Chondrocyte (in vitro differentiated cells): ENCODE results near the gene CAMK2D. TPM values are rescaled to one million over a fixed set of nuclear protein-coding genes. Genes with fewer than 3 reads are reported as not detected.

Experiments used
- DNase-seq: peaks from one replicate; pipeline ENCODE4 v3.0.0; 2021; ENCODE audit warnings: mixed read lengths, low spot score
- H3K27ac Mint-ChIP-seq: one replicate; pipeline ENCODE4 v1.8.0; 2021; ENCODE audit warnings: mild to moderate bottlenecking, moderate library complexity, mixed read lengths; ENCODE audit not compliant: unreplicated experiment
- H3K27me3 Mint-ChIP-seq: 2 replicates; pipeline ENCODE4 v1.8.0; 2021; ENCODE audit warnings: low read depth, mixed read lengths
- H3K36me3 Mint-ChIP-seq: 2 replicates; pipeline ENCODE4 v1.8.0; 2021; ENCODE audit warnings: low read depth, mixed read lengths
- H3K4me1 Mint-ChIP-seq: 2 replicates; pipeline ENCODE4 v1.8.0; 2021; ENCODE audit warnings: low read depth, mild to moderate bottlenecking, mixed read lengths
- H3K4me3 Mint-ChIP-seq: one replicate; pipeline ENCODE4 v1.8.0; 2021; ENCODE audit warnings: mild to moderate bottlenecking, moderate library complexity, mixed read lengths; ENCODE audit not compliant: unreplicated experiment
- H3K9me3 Mint-ChIP-seq: 2 replicates; pipeline ENCODE4 v1.8.0; 2021; ENCODE audit warnings: low read depth, mixed read lengths
- CTCF ChIP-seq: fragments of 200-600 bp; sonication (generic); IDR thresholded peaks from 2 replicates; pipeline ENCODE4 v1.5.0; 2021; ENCODE audit warnings: antibody characterized with exemption, mild to moderate bottlenecking, moderate library complexity
- total RNA-seq: library from RNA; stranded (reverse); gene quantifications from 3 replicates; pipeline ENCODE4 v1.2.1, GENCODE V29; 2021

CAMK2D gene
- total RNA-seq, 1 donor from 2014 or later = 73.7 TPM

GRCh38 chr4:113480109-113480508 is 281.4 kb downstream of the CAMK2D start:
- TF ChIP-seq CTCF = no peak
- Mint-ChIP-seq H3K27me3 (no peaks in the 10 kb centered on the region), H3K9me3 (peaks cover 9% of the 10 kb centered on the region), H3K27ac (no peak overlapping the region), H3K4me3 (no peak overlapping the region), H3K36me3 (peaks cover 20% of the 10 kb centered on the region), H3K4me1 (peaks cover 12% of the 10 kb centered on the region)
- DNase-seq = no peak

- H3K27ac Mint-ChIP-seq = no peak overlapping the region
- peaks cover 21% of the 10 kb centered on the region for H3K36me3 Mint-ChIP-seq
- TF ChIP-seq CTCF = no peak
- peaks cover 9% of the 10 kb centered on the region for H3K9me3 Mint-ChIP-seq
- DNase-seq = no peak
- no peaks in the 10 kb centered on the region for H3K27me3 Mint-ChIP-seq
- H3K4me1 Mint-ChIP-seq = peaks cover 25% of the 10 kb centered on the region
- H3K4me3 Mint-ChIP-seq = no peak overlapping the region
These were observed 283.5 kb downstream of the CAMK2D start for GRCh38 chr4:113478032-113478431.

- no peak for DNase-seq
- H3K36me3 Mint-ChIP-seq = peaks cover 18% of the 10 kb centered on the region
- no peak overlapping the region for H3K27ac Mint-ChIP-seq
- H3K27me3 Mint-ChIP-seq = no peaks in the 10 kb centered on the region
- no peak for TF ChIP-seq CTCF
- peaks cover 9% of the 10 kb centered on the region for H3K9me3 Mint-ChIP-seq
- H3K4me1 Mint-ChIP-seq = peaks cover 25% of the 10 kb centered on the region
- H3K4me3 Mint-ChIP-seq = no peak overlapping the region
These were observed 284.7 kb downstream of the CAMK2D start for GRCh38 chr4:113476800-113477199.

- H3K9me3 Mint-ChIP-seq = peaks cover 9% of the 10 kb centered on the region
- H3K27ac Mint-ChIP-seq = peak overlapping the region; percentile 79
- TF ChIP-seq CTCF = no peak
- no peak for DNase-seq
- peaks cover 23% of the 10 kb centered on the region for H3K36me3 Mint-ChIP-seq
- H3K4me1 Mint-ChIP-seq = peaks cover 44% of the 10 kb centered on the region
- H3K27me3 Mint-ChIP-seq = no peaks in the 10 kb centered on the region
- peak overlapping the region; percentile 16 for H3K4me3 Mint-ChIP-seq
These were observed 287.5 kb downstream of the CAMK2D start for GRCh38 chr4:113474017-113474416.

GRCh38 chr4:113472864-113473263 is 288.7 kb downstream of the CAMK2D start:
- peaks cover 23% of the 10 kb centered on the region for H3K36me3 Mint-ChIP-seq
- DNase-seq = no peak
- H3K4me1 Mint-ChIP-seq = peaks cover 56% of the 10 kb centered on the region
- TF ChIP-seq CTCF = no peak
- H3K27ac Mint-ChIP-seq = no peak overlapping the region
- H3K4me3 Mint-ChIP-seq = no peak overlapping the region
- H3K27me3 Mint-ChIP-seq = no peaks in the 10 kb centered on the region
- H3K9me3 Mint-ChIP-seq = peaks cover 9% of the 10 kb centered on the region
